ENCODE measurements around the gene TSPAN32.

DNA sequence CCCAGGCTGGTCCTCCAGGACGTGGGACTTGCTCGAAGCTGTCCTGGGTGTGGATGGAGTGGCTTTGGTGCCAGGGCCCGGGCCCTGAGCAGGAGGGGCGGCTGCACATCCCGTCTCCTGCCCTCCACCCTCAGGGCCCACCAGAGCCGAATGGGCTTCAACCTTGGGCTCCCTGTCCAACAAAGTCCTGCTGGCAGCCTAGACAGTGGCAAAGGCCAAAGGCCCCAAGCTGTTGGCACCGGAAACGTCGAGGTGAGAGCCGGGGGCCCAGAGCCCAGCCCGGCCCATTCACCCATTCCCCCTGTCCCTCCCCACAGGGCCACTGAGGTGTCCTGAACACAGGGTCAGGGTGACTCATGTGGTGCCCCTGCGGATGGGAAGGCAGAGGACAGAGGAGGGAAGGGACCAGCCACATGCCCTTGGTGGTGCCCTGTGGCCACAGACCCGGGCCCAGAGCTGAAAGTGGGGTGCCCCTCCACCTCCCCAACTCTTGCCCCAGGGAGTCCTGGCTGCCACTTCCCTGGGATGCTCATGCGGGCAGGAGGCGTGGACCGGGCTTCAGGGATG, 9.1 kb downstream of the TSPAN32 start:
- TF ChIP-seq, protein P1, sequence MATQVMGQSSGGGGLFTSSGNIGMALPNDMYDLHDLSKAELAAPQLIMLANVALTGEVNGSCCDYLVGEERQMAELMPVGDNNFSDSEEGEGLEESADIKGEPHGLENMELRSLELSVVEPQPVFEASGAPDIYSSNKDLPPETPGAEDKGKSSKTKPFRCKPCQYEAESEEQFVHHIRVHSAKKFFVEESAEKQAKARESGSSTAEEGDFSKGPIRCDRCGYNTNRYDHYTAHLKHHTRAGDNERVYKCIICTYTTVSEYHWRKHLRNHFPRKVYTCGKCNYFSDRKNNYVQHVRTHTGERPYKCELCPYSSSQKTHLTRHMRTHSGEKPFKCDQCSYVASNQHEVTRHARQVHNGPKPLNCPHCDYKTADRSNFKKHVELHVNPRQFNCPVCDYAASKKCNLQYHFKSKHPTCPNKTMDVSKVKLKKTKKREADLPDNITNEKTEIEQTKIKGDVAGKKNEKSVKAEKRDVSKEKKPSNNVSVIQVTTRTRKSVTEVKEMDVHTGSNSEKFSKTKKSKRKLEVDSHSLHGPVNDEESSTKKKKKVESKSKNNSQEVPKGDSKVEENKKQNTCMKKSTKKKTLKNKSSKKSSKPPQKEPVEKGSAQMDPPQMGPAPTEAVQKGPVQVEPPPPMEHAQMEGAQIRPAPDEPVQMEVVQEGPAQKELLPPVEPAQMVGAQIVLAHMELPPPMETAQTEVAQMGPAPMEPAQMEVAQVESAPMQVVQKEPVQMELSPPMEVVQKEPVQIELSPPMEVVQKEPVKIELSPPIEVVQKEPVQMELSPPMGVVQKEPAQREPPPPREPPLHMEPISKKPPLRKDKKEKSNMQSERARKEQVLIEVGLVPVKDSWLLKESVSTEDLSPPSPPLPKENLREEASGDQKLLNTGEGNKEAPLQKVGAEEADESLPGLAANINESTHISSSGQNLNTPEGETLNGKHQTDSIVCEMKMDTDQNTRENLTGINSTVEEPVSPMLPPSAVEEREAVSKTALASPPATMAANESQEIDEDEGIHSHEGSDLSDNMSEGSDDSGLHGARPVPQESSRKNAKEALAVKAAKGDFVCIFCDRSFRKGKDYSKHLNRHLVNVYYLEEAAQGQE (IDR thresholded peaks at IDR 0.05): no peak
- TF ChIP-seq, protein P2, sequence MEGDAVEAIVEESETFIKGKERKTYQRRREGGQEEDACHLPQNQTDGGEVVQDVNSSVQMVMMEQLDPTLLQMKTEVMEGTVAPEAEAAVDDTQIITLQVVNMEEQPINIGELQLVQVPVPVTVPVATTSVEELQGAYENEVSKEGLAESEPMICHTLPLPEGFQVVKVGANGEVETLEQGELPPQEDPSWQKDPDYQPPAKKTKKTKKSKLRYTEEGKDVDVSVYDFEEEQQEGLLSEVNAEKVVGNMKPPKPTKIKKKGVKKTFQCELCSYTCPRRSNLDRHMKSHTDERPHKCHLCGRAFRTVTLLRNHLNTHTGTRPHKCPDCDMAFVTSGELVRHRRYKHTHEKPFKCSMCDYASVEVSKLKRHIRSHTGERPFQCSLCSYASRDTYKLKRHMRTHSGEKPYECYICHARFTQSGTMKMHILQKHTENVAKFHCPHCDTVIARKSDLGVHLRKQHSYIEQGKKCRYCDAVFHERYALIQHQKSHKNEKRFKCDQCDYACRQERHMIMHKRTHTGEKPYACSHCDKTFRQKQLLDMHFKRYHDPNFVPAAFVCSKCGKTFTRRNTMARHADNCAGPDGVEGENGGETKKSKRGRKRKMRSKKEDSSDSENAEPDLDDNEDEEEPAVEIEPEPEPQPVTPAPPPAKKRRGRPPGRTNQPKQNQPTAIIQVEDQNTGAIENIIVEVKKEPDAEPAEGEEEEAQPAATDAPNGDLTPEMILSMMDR (IDR thresholded peaks at IDR 0.05): no peak
- no peak for TF ChIP-seq HDAC2 (IDR thresholded peaks at IDR 0.05)
- TF ChIP-seq SREBF2 (IDR thresholded peaks at IDR 0.05): no peak
- no peak for TF ChIP-seq RARB (CRISPR knock-in tag; IDR thresholded peaks at IDR 0.05)
- TF ChIP-seq, protein P3, sequence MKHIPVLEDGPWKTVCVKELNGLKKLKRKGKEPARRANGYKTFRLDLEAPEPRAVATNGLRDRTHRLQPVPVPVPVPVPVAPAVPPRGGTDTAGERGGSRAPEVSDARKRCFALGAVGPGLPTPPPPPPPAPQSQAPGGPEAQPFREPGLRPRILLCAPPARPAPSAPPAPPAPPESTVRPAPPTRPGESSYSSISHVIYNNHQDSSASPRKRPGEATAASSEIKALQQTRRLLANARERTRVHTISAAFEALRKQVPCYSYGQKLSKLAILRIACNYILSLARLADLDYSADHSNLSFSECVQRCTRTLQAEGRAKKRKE (CRISPR knock-in tag; IDR thresholded peaks at IDR 0.05; ENCODE audit: low read depth): no peak
- TF ChIP-seq, protein P4, sequence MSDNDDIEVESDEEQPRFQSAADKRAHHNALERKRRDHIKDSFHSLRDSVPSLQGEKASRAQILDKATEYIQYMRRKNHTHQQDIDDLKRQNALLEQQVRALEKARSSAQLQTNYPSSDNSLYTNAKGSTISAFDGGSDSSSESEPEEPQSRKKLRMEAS (IDR thresholded peaks at IDR 0.05): no peak
- TF ChIP-seq, protein P5, sequence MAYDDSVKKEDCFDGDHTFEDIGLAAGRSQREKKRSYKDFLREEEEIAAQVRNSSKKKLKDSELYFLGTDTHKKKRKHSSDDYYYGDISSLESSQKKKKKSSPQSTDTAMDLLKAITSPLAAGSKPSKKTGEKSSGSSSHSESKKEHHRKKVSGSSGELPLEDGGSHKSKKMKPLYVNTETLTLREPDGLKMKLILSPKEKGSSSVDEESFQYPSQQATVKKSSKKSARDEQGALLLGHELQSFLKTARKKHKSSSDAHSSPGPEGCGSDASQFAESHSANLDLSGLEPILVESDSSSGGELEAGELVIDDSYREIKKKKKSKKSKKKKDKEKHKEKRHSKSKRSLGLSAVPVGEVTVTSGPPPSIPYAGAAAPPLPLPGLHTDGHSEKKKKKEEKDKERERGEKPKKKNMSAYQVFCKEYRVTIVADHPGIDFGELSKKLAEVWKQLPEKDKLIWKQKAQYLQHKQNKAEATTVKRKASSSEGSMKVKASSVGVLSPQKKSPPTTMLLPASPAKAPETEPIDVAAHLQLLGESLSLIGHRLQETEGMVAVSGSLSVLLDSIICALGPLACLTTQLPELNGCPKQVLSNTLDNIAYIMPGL (CRISPR knock-in tag; IDR thresholded peaks at IDR 0.05; ENCODE audit: borderline replicate concordance): no peak
- TF ChIP-seq POLR2A (IDR thresholded peaks at IDR 0.05; ENCODE audit: low read length): no peak
- no peak for TF ChIP-seq MYC (IDR thresholded peaks at IDR 0.05; ENCODE audit: borderline replicate concordance, low read length)
- no peak for TF ChIP-seq ZC3H11A (IDR thresholded peaks at IDR 0.05)
- TF ChIP-seq, protein P6, sequence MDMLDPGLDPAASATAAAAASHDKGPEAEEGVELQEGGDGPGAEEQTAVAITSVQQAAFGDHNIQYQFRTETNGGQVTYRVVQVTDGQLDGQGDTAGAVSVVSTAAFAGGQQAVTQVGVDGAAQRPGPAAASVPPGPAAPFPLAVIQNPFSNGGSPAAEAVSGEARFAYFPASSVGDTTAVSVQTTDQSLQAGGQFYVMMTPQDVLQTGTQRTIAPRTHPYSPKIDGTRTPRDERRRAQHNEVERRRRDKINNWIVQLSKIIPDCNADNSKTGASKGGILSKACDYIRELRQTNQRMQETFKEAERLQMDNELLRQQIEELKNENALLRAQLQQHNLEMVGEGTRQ (IDR thresholded peaks at IDR 0.05): no peak
- TF ChIP-seq RNF2 (IDR thresholded peaks at IDR 0.05; ENCODE audit: borderline replicate concordance, low read depth): no peak
- no peak for TF ChIP-seq EP300 (IDR thresholded peaks at IDR 0.05)

Data from A549 (cell line).